GM12891 (cell line): ENCODE data around the gene PHF24.
"Not testable (repeated sequence)": the region's sequence is repeated elsewhere in the genome, so short reads cannot be mapped to it uniquely, and the experiment has no call there.

Source experiments
- POLR2A ChIP-seq: IDR thresholded peaks from 2 replicates; pipeline ENCODE4 v1.6.1; 2011; ENCODE audit warnings: low read depth, low read length, control low read depth
- POLR2AphosphoS5 ChIP-seq: IDR thresholded peaks from 2 replicates; pipeline ENCODE4 v1.6.1; 2011; ENCODE audit warnings: low read depth, low read length, control low read depth

DNA sequence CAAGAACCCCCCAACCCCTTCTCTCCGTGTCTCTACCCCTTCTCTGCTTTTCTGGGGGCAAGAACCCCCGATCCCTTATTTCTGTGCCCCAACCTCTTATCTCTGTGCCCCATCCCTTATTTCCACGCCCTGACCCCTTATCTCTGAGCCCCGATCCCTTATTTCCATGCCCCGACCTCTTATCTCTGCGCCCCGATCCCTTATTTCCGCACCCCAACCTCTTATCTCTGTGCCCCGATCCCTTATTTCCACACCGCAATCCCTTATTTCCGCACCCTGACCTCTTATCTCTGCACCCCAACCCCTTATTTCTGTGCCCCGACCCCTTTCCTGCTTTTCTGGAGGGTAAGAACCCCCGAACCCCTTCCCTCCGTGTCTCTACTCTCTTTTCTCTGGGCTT lies 46.2 kb downstream of the PHF24 start:
- TF ChIP-seq POLR2A, POLR2AphosphoS5: not testable (repeated sequence)
